ENCODE measurements around the gene BTG2. TPM values are rescaled to one million over a fixed set of nuclear protein-coding genes. Genes with fewer than 3 reads are reported as not detected.

Gene BTG2
- total and polyA plus RNA-seq, 2 donors (not counting 1 experiment from before 2014, with no cell fraction given) = 9.8 to 26.3 TPM

- Histone ChIP-seq H3K4me2 (ENCODE audit: extremely low read depth, insufficient read depth, low read length) (no peak overlapping the region), H2AFZ (ENCODE audit: low read length) (no peak overlapping the region), H3K79me2 (ENCODE audit: control insufficient read depth, insufficient read depth, low read length) (no peaks in the 10 kb centered on the region), H4K20me1 (ENCODE audit: control insufficient read depth, extremely low read depth, insufficient read depth, low read length) (no peaks in the 10 kb centered on the region), H3K9me3 (ENCODE audit: control insufficient read depth, insufficient read depth, low read depth, low read length) (no peaks in the 10 kb centered on the region), H3K36me3 (ENCODE audit: control insufficient read depth, insufficient read depth, low read length) (no peaks in the 10 kb centered on the region), H3K27me3 (ENCODE audit: control insufficient read depth, insufficient read depth, low read length) (peaks cover 15% of the 10 kb centered on the region), H3K4me1 (ENCODE audit: control insufficient read depth, extremely low read depth, insufficient read depth, low read length) (no peaks in the 10 kb centered on the region), H3K9ac (ENCODE audit: insufficient read depth, low read length) (no peak overlapping the region), H3K4me3 (replicated peaks in 1 of 4; ENCODE audit: control extremely low read depth in 1 of 4, insufficient read depth in 1 of 4, low read depth in 3 of 4, low read length in 4 of 4) (no peak overlapping the region), H3K27ac (ENCODE audit: insufficient read depth, low read length) (no peak overlapping the region)
- TF ChIP-seq CTCF (conservative IDR thresholded peaks at IDR 0.05 in 1 of 2, IDR thresholded peaks at IDR 0.05 in 1 of 2; ENCODE audit: low read depth in 1 of 2, low read length in 2 of 2) = no peak
- no peak for TF ChIP-seq EZH2 (IDR thresholded peaks at IDR 0.05; ENCODE audit: low read length, missing control alignments)
- DNase-seq (ENCODE audit: low read depth in 2 of 2) = peak; percentile 42 to 77
These were observed 11.3 kb downstream of the BTG2 start for GRCh38 chr1:203316626-203317093.

- Histone ChIP-seq H3K36me3 (ENCODE audit: control insufficient read depth, insufficient read depth, low read length) (no peaks in the 10 kb centered on the region), H3K79me2 (ENCODE audit: control insufficient read depth, insufficient read depth, low read length) (no peaks in the 10 kb centered on the region), H3K4me1 (ENCODE audit: control insufficient read depth, extremely low read depth, insufficient read depth, low read length) (no peaks in the 10 kb centered on the region), H3K9me3 (ENCODE audit: control insufficient read depth, insufficient read depth, low read depth, low read length) (no peaks in the 10 kb centered on the region), H3K9ac (ENCODE audit: insufficient read depth, low read length) (no peak overlapping the region), H3K27ac (ENCODE audit: insufficient read depth, low read length) (no peak overlapping the region), H2AFZ (ENCODE audit: low read length) (no peak overlapping the region), H3K4me3 (replicated peaks in 1 of 4; ENCODE audit: control extremely low read depth in 1 of 4, insufficient read depth in 1 of 4, low read depth in 3 of 4, low read length in 4 of 4) (no peak overlapping the region), H3K27me3 (ENCODE audit: control insufficient read depth, insufficient read depth, low read length) (peaks cover 18% of the 10 kb centered on the region), H4K20me1 (ENCODE audit: control insufficient read depth, extremely low read depth, insufficient read depth, low read length) (no peaks in the 10 kb centered on the region), H3K4me2 (ENCODE audit: extremely low read depth, insufficient read depth, low read length) (no peak overlapping the region)
- TF ChIP-seq CTCF (conservative IDR thresholded peaks at IDR 0.05 in 1 of 2, IDR thresholded peaks at IDR 0.05 in 1 of 2; ENCODE audit: low read depth in 1 of 2, low read length in 2 of 2) (no peak), EZH2 (IDR thresholded peaks at IDR 0.05; ENCODE audit: low read length, missing control alignments) (no peak)
- DNase-seq (ENCODE audit: low read depth in 2 of 2) = no peak
These were observed 12.3 kb downstream of the BTG2 start for GRCh38 chr1:203317429-203318228.

GRCh38 chr1:203318229-203318517 lies 12.9 kb downstream of the BTG2 start:
- Histone ChIP-seq H3K4me2 (ENCODE audit: extremely low read depth, insufficient read depth, low read length) (no peak overlapping the region), H3K27ac (ENCODE audit: insufficient read depth, low read length) (no peak overlapping the region), H3K36me3 (ENCODE audit: control insufficient read depth, insufficient read depth, low read length) (no peaks in the 10 kb centered on the region), H3K4me1 (ENCODE audit: control insufficient read depth, extremely low read depth, insufficient read depth, low read length) (no peaks in the 10 kb centered on the region), H2AFZ (ENCODE audit: low read length) (no peak overlapping the region), H3K4me3 (replicated peaks in 1 of 4; ENCODE audit: control extremely low read depth in 1 of 4, insufficient read depth in 1 of 4, low read depth in 3 of 4, low read length in 4 of 4) (no peak overlapping the region), H3K27me3 (ENCODE audit: control insufficient read depth, insufficient read depth, low read length) (peaks cover 23% of the 10 kb centered on the region), H3K9me3 (ENCODE audit: control insufficient read depth, insufficient read depth, low read depth, low read length) (no peaks in the 10 kb centered on the region), H4K20me1 (ENCODE audit: control insufficient read depth, extremely low read depth, insufficient read depth, low read length) (no peaks in the 10 kb centered on the region), H3K79me2 (ENCODE audit: control insufficient read depth, insufficient read depth, low read length) (no peaks in the 10 kb centered on the region), H3K9ac (ENCODE audit: insufficient read depth, low read length) (no peak overlapping the region)
- DNase-seq (ENCODE audit: low read depth in 2 of 2) = no peak
- TF ChIP-seq CTCF (conservative IDR thresholded peaks at IDR 0.05 in 1 of 2, IDR thresholded peaks at IDR 0.05 in 1 of 2; ENCODE audit: low read depth in 1 of 2, low read length in 2 of 2) = no peak
- TF ChIP-seq EZH2 (IDR thresholded peaks at IDR 0.05; ENCODE audit: low read length, missing control alignments) = no peak
